Neural crest cell (in vitro differentiated cells): ENCODE data around the gene RAI1. TPM values are rescaled to one million over a fixed set of nuclear protein-coding genes. Genes with fewer than 3 reads are reported as not detected.

Experiments
- DNase-seq: peaks from one replicate; pipeline ENCODE4 v3.0.0; 2021; ENCODE audit warnings: low read depth, mixed read lengths, low spot score
- H3K27ac Mint-ChIP-seq: one replicate; pipeline ENCODE4 v1.8.0; 2021; ENCODE audit warnings: mild to moderate bottlenecking, mixed read lengths; ENCODE audit not compliant: unreplicated experiment
- H3K27me3 Mint-ChIP-seq: 2 replicates; pipeline ENCODE4 v1.8.0; 2021; ENCODE audit warnings: low read depth, mild to moderate bottlenecking, mixed read lengths
- H3K36me3 Mint-ChIP-seq: 2 replicates; pipeline ENCODE4 v1.8.0; 2021; ENCODE audit warnings: low read depth, mild to moderate bottlenecking, mixed read lengths
- H3K4me1 Mint-ChIP-seq: 2 replicates; pipeline ENCODE4 v1.8.0; 2021; ENCODE audit warnings: mixed read lengths
- H3K4me3 Mint-ChIP-seq: one replicate; pipeline ENCODE4 v1.8.0; 2021; ENCODE audit warnings: mild to moderate bottlenecking, mixed read lengths
- H3K9me3 Mint-ChIP-seq: 2 replicates; pipeline ENCODE4 v1.8.0; 2021; ENCODE audit warnings: mixed read lengths
- CTCF ChIP-seq: fragments of 200-600 bp; sonication (generic); conservative IDR thresholded peaks from 2 replicates; pipeline ENCODE4 v1.5.0; 2021; ENCODE audit warnings: antibody characterized with exemption, mild to moderate bottlenecking
- total RNA-seq: library from RNA; stranded (reverse); gene quantifications from 2 replicates; pipeline ENCODE4 v1.2.1, GENCODE V29; 2021

RAI1 gene
- total RNA-seq, 1 donor from 2014 or later: 54.0 TPM

- no peaks in the 10 kb centered on the region for H3K36me3 Mint-ChIP-seq
- no peaks in the 10 kb centered on the region for H3K27me3 Mint-ChIP-seq
- H3K4me1 Mint-ChIP-seq: peaks cover 25% of the 10 kb centered on the region
- H3K4me3 Mint-ChIP-seq: no peak overlapping the region
- DNase-seq: no peak
- H3K27ac Mint-ChIP-seq: no peak overlapping the region
- TF ChIP-seq CTCF: no peak
- H3K9me3 Mint-ChIP-seq: no peaks in the 10 kb centered on the region
Observed at GRCh38 chr17:17796787-17797061, 115.5 kb downstream of the RAI1 start.

- Mint-ChIP-seq H3K9me3 (no peaks in the 10 kb centered on the region), H3K4me1 (peaks cover 20% of the 10 kb centered on the region), H3K4me3 (no peak overlapping the region), H3K27ac (no peak overlapping the region), H3K36me3 (no peaks in the 10 kb centered on the region), H3K27me3 (no peaks in the 10 kb centered on the region)
- DNase-seq: no peak
- TF ChIP-seq CTCF: no peak
Observed at GRCh38 chr17:17797119-17797809, 116.0 kb downstream of the RAI1 start.

GRCh38 chr17:17798010-17798556 lies 116.8 kb downstream of the RAI1 start:
- no peak overlapping the region for H3K4me3 Mint-ChIP-seq
- DNase-seq: no peak
- no peak for TF ChIP-seq CTCF
- no peaks in the 10 kb centered on the region for H3K9me3 Mint-ChIP-seq
- H3K27ac Mint-ChIP-seq: no peak overlapping the region
- H3K27me3 Mint-ChIP-seq: no peaks in the 10 kb centered on the region
- H3K36me3 Mint-ChIP-seq: no peaks in the 10 kb centered on the region
- H3K4me1 Mint-ChIP-seq: peaks cover 12% of the 10 kb centered on the region

GRCh38 chr17:17798573-17799255 lies 117.5 kb downstream of the RAI1 start:
- H3K4me1 Mint-ChIP-seq: peaks cover 12% of the 10 kb centered on the region
- H3K27ac Mint-ChIP-seq: no peak overlapping the region
- no peak overlapping the region for H3K4me3 Mint-ChIP-seq
- no peaks in the 10 kb centered on the region for H3K27me3 Mint-ChIP-seq
- no peak for TF ChIP-seq CTCF
- DNase-seq: no peak
- H3K9me3 Mint-ChIP-seq: no peaks in the 10 kb centered on the region
- no peaks in the 10 kb centered on the region for H3K36me3 Mint-ChIP-seq

- H3K36me3 Mint-ChIP-seq: no peaks in the 10 kb centered on the region
- no peak overlapping the region for H3K27ac Mint-ChIP-seq
- no peak overlapping the region for H3K4me3 Mint-ChIP-seq
- peaks cover 3% of the 10 kb centered on the region for H3K27me3 Mint-ChIP-seq
- no peak for DNase-seq
- H3K4me1 Mint-ChIP-seq: peaks cover 12% of the 10 kb centered on the region
- no peak for TF ChIP-seq CTCF
- H3K9me3 Mint-ChIP-seq: no peaks in the 10 kb centered on the region
Observed at GRCh38 chr17:17800504-17801021, 119.3 kb downstream of the RAI1 start.
